Esophagus muscularis mucosa (tissue), 4 donors: Measurements from ENCODE around the gene ECD. TPM values are rescaled to one million over a fixed set of nuclear protein-coding genes. Genes with fewer than 3 reads are reported as not detected.

Source experiments
- DNase-seq: peaks from one replicate; pipeline ENCODE4 v3.0.0-alpha.2; 2017; ENCODE audit errors: extremely low spot score
- H3K27ac ChIP-seq, 4 donors: fragments of 200-600 bp; sonication (generic); replicated peaks in 1 of 4; 1 replicate in 3 of 4; 2 replicates in 1 of 4; pipeline ENCODE4 v1.5.1; 2016 to 2019; ENCODE audit warnings: mild to moderate bottlenecking in 1 of 4
- H3K27me3 ChIP-seq, 4 donors: fragments of 200-600 bp; sonication (generic); one replicate each; pipeline versions ENCODE4 v1.5.1 to v1.6.0; 2016 to 2019
- H3K36me3 ChIP-seq, 4 donors: fragments of 200-600 bp; sonication (generic); one replicate each; pipeline ENCODE4 v1.5.1; 2016 to 2019
- H3K4me1 ChIP-seq, 4 donors: fragments of 200-600 bp; sonication (generic); one replicate each; pipeline ENCODE4 v1.5.1; 2016 to 2019
- H3K4me3 ChIP-seq, 4 donors: fragments of 200-600 bp; sonication (generic); 1 replicate in 2 of 4; 2 replicates in 2 of 4; pipeline ENCODE4 v1.5.1; 2016 to 2019; ENCODE audit warnings: mild to moderate bottlenecking in 4 of 4, moderate library complexity in 1 of 4
- H3K9me3 ChIP-seq, 4 donors: fragments of 200-600 bp; sonication (generic); 1 replicate in 3 of 4; 2 replicates in 1 of 4; pipeline ENCODE4 v1.5.1; 2016 to 2019
- CTCF ChIP-seq, 3 experiments: fragments of 200-600 bp in 2 of 3; fragments of 450-650 bp in 1 of 3; sonication (generic) in 2 of 3; IDR thresholded peaks; one replicate each; pipeline ENCODE4 v1.5.1; 2017 to 2019; ENCODE audit warnings: antibody characterized with exemption in 3 of 3, mild to moderate bottlenecking in 2 of 3, moderate library complexity in 1 of 3
- EP300 ChIP-seq: sonication (generic); formaldehyde crosslinking; IDR thresholded peaks from one replicate; pipeline ENCODE4 v1.6.1; 2017; ENCODE audit warnings: antibody characterized with exemption
- POLR2A ChIP-seq: fragments of 450-650 bp; IDR thresholded peaks from one replicate; pipeline ENCODE4 v1.6.1; 2017; ENCODE audit warnings: antibody characterized with exemption, moderate library complexity, mild to moderate bottlenecking, low read depth
- POLR2AphosphoS5 ChIP-seq, 2 donors: sonication (generic); formaldehyde crosslinking; IDR thresholded peaks; one replicate each; pipeline ENCODE4 v1.6.1; 2017; ENCODE audit warnings: antibody characterized with exemption in 2 of 2
- WGBS: methylation state at CpG from one replicate; pipeline ENCODE4 v1.1.5; 2018; 5-methylcytosine and 5-hydroxymethylcytosine counted together
- intact Hi-C: fragments of 100-400 bp; cut with DNase I; formaldehyde crosslinking; loops from one replicate; pipeline ENCODE4 v1.15.1; 2023
- total RNA-seq, 4 donors: library from RNA; depleted of rRNA; stranded (reverse); fragments of >200 nt; gene quantifications; one replicate each; pipeline versions ENCODE4 v1.1.0 to v1.2.1, GENCODE V29; 2016

Gene ECD
- total RNA-seq, 4 donors from 2014 or later, result 22.7 to 30.3 (median 25.5) TPM

GRCh38 chr10:73139251-73139650, 28.6 kb downstream of the ECD start:
- H3K4me1 ChIP-seq, result no peaks in the 10 kb centered on the region
- H3K27me3 ChIP-seq, result no peaks in the 10 kb centered on the region
- H3K9me3 ChIP-seq, result no peaks in the 10 kb centered on the region
- no peak for DNase-seq
- intact Hi-C loops, result no loop called here
- no peak overlapping the region for H3K27ac ChIP-seq
- H3K36me3 ChIP-seq, result peaks cover 79 to 100% (median 95%) of the 10 kb centered on the region in 4 donors
- 63% methylated on average over 2 of the region's 2 CpGs for WGBS
- no peak overlapping the region for H3K4me3 ChIP-seq
- no peak for TF ChIP-seq CTCF (IDR thresholded peaks at IDR 0.05)
- TF ChIP-seq POLR2AphosphoS5 (IDR thresholded peaks at IDR 0.05), result no peak
- TF ChIP-seq POLR2A, result no peak
- no peak for TF ChIP-seq EP300

- no peak overlapping the region for H3K27ac ChIP-seq
- peaks cover 74 to 100% (median 95%) of the 10 kb centered on the region in 4 donors for H3K36me3 ChIP-seq
- no peaks in the 10 kb centered on the region for H3K4me1 ChIP-seq
- H3K4me3 ChIP-seq, result no peak overlapping the region
- DNase-seq, result no peak
- TF ChIP-seq CTCF (IDR thresholded peaks at IDR 0.05), result no peak
- no peak for TF ChIP-seq POLR2A
- TF ChIP-seq EP300, result no peak
- TF ChIP-seq POLR2AphosphoS5 (IDR thresholded peaks at IDR 0.05), result no peak
- H3K9me3 ChIP-seq, result no peaks in the 10 kb centered on the region
- intact Hi-C loops, result no loop called here
- no peaks in the 10 kb centered on the region for H3K27me3 ChIP-seq
- WGBS, result 73% methylated on average over 2 of the region's 2 CpGs
Observed at GRCh38 chr10:73136627-73137026, 31.2 kb downstream of the ECD start.

GRCh38 chr10:73134727-73135126, 33.1 kb downstream of the ECD start:
- intact Hi-C loops, result no loop called here
- no peaks in the 10 kb centered on the region for H3K4me1 ChIP-seq
- H3K4me3 ChIP-seq, result no peak overlapping the region
- DNase-seq, result no peak
- TF ChIP-seq POLR2A (no peak), POLR2AphosphoS5 (IDR thresholded peaks at IDR 0.05) (no peak), EP300 (no peak), CTCF (IDR thresholded peaks at IDR 0.05) (no peak)
- peaks cover 66 to 100% (median 96%) of the 10 kb centered on the region in 4 donors for H3K36me3 ChIP-seq
- WGBS, result 92% methylated on average over 3 of the region's 3 CpGs
- no peak overlapping the region for H3K27ac ChIP-seq
- H3K9me3 ChIP-seq, result no peaks in the 10 kb centered on the region
- H3K27me3 ChIP-seq, result no peaks in the 10 kb centered on the region

DNA sequence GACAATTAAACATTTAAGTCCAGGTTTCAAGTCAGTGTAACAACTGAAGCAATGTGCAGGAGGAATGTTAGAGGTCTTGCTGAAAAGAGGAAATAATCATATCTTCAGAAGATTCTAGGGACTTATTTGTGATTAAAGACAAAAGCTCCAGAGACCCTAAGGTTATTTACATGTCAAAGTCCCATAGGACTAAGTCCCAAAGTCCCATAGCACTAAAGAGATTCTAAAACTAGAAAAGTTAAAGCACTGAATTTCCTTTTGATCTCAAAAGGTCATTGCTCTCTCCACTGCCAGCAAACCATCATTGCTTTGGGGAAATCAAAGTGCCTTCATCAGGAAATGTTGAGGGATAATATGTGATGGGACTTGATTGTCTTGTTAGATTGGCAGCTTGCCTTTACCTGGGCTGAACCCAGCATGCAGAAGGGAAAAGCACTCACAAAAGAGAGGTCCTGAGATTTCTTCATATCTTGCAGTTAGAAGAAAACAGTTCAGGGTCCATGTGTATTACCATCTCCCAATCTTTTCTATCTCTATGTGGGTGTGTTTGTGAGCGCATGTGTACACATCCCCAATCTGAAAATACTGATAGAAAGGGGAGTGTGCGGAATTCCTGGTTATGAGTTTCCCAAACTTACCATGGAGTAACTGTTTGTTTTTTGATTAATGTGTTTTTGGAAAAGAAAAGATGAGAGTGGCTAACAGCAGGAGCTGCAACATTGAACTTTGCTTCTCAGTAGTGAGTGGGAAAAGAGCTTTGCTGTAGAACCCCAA, 35.7 kb downstream of the ECD start:
- peaks cover 43 to 99% (median 92%) of the 10 kb centered on the region in 4 donors for H3K36me3 ChIP-seq
- H3K27me3 ChIP-seq, result no peaks in the 10 kb centered on the region
- intact Hi-C loops, result no loop called here
- 95% methylated on average over 2 of the region's 2 CpGs for WGBS
- H3K4me1 ChIP-seq, result no peaks in the 10 kb centered on the region
- DNase-seq, result no peak
- no peak for TF ChIP-seq POLR2A
- no peak for TF ChIP-seq EP300
- no peak for TF ChIP-seq POLR2AphosphoS5 (IDR thresholded peaks at IDR 0.05)
- TF ChIP-seq CTCF (IDR thresholded peaks at IDR 0.05), result no peak
- no peak overlapping the region for H3K4me3 ChIP-seq
- H3K9me3 ChIP-seq, result no peaks in the 10 kb centered on the region
- no peak overlapping the region for H3K27ac ChIP-seq

DNA sequence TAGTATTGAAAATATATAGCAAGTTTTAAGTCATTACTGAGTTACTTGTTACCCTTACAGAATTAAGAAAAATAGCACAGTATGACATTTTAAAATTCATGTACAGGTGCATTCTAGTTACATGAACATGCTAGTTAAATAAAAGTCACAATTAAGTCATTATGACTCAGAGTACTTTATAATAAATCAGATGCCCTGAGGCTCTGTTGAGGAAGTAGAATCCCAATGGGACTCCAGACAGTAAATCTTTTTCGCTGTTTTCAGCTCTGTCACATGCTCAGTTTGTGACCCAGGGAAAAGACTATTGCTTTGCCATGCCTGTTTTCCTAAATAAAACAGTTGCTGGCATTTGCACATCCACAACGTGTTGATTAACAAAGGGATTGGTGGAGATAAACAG, 36.5 kb downstream of the ECD start:
- 55% methylated on average over 2 of the region's 2 CpGs for WGBS
- TF ChIP-seq POLR2AphosphoS5 (IDR thresholded peaks at IDR 0.05), result no peak
- Histone ChIP-seq H3K36me3 (peaks cover 35 to 99% (median 94%) of the 10 kb centered on the region in 4 donors), H3K27ac (no peak overlapping the region), H3K9me3 (no peaks in the 10 kb centered on the region), H3K4me1 (no peaks in the 10 kb centered on the region), H3K4me3 (no peak overlapping the region), H3K27me3 (no peaks in the 10 kb centered on the region)
- intact Hi-C loops, result no loop called here
- DNase-seq, result no peak
